NCI-H1417 treated with DMSO at 0.1 percent for 48 hours (cell line): Measurements from ENCODE around the gene DOCK4.
A peak's percentile ranks its signal among the peaks of the same experiment; 100 is the strongest.

Experiments used
- DNase-seq: peaks from one replicate; lab custom pipeline; 2025; lab: John Stamatoyannopoulos, UW

Gene DOCK4

GRCh38 chr7:111734954-111735660 lies 471.1 kb downstream of the DOCK4 start:
- DNase-seq = no peak

- no peak for DNase-seq
These were observed 473.3 kb downstream of the DOCK4 start for GRCh38 chr7:111732923-111733322.

GRCh38 chr7:111730476-111731300 lies 475.5 kb downstream of the DOCK4 start:
- DNase-seq = peak; percentile 4

GRCh38 chr7:111730057-111730456 lies 476.1 kb downstream of the DOCK4 start:
- no peak for DNase-seq

- no peak for DNase-seq
These were observed 476.7 kb downstream of the DOCK4 start for GRCh38 chr7:111729483-111729882.

GRCh38 chr7:111728635-111728995 lies 477.6 kb downstream of the DOCK4 start:
- no peak for DNase-seq

- DNase-seq = no peak
These were observed 478.1 kb downstream of the DOCK4 start for GRCh38 chr7:111727905-111728634.

GRCh38 chr7:111718886-111719285 lies 487.3 kb downstream of the DOCK4 start:
- no peak for DNase-seq

GRCh38 chr7:111711426-111712065 lies 494.7 kb downstream of the DOCK4 start:
- DNase-seq = no peak

- no peak for DNase-seq
These were observed 495.3 kb downstream of the DOCK4 start for GRCh38 chr7:111710839-111711380.

GRCh38 chr7:111708072-111708471 lies 498.1 kb downstream of the DOCK4 start:
- no peak for DNase-seq

GRCh38 chr7:111705807-111706206 lies 500.4 kb downstream of the DOCK4 start:
- no peak for DNase-seq

- DNase-seq = no peak
These were observed 508.4 kb downstream of the DOCK4 start for GRCh38 chr7:111697771-111698170.

GRCh38 chr7:111694376-111694775 lies 511.8 kb downstream of the DOCK4 start:
- no peak for DNase-seq

- DNase-seq = no peak
These were observed 515.7 kb downstream of the DOCK4 start for GRCh38 chr7:111690364-111691111.

GRCh38 chr7:111685349-111685748 lies 520.9 kb downstream of the DOCK4 start:
- no peak for DNase-seq

GRCh38 chr7:111682588-111683340 lies 523.4 kb downstream of the DOCK4 start:
- no peak for DNase-seq

GRCh38 chr7:111681242-111681641 lies 525.0 kb downstream of the DOCK4 start:
- DNase-seq = peak; percentile 27

- DNase-seq = no peak
These were observed 527.2 kb downstream of the DOCK4 start for GRCh38 chr7:111678986-111679385.

- DNase-seq = no peak
These were observed 527.9 kb downstream of the DOCK4 start for GRCh38 chr7:111678281-111678680.

- no peak for DNase-seq
These were observed 528.4 kb downstream of the DOCK4 start for GRCh38 chr7:111677848-111678247.
